ENCODE results near the gene SLC6A4.

GRCh38 chr17:30228011-30228410 lies 7.5 kb downstream of the SLC6A4 start:
- TF ChIP-seq POLR2A (IDR thresholded peaks at IDR 0.05): no peak
- TF ChIP-seq CTCF (IDR thresholded peaks at IDR 0.05): no peak
